ENCODE measurements around the gene ABLIM2.

ABLIM2 gene

DNA sequence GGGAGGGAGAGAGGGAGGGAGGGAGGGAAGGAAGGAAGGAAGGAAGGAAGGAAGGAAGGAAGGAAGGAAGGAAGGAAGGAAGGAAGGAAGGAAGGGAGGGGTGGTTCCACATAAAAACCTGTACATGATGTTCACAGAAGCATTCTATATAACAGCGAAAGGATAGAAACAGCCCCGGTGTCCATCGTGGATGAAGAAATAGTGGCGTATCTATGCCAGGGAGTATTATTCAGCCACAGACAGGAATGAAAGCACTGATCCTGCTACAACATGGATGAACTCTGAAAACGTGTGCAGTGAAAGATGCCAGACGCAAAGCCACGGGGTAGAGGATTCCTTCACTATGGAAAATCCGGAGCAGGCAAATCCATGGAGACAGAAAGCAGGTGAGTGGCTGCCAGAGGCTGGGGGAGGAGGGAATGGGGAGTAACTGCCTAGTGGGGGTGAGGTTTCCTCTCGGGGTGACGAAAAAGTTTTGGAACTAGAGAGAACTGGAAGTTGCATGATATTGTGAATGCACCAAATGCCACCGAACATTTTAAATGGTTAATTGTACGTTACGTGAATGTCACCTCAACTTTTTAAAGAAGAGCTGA, 92.2 kb downstream of the ABLIM2 start:
- no peak for DNase-seq

DNA sequence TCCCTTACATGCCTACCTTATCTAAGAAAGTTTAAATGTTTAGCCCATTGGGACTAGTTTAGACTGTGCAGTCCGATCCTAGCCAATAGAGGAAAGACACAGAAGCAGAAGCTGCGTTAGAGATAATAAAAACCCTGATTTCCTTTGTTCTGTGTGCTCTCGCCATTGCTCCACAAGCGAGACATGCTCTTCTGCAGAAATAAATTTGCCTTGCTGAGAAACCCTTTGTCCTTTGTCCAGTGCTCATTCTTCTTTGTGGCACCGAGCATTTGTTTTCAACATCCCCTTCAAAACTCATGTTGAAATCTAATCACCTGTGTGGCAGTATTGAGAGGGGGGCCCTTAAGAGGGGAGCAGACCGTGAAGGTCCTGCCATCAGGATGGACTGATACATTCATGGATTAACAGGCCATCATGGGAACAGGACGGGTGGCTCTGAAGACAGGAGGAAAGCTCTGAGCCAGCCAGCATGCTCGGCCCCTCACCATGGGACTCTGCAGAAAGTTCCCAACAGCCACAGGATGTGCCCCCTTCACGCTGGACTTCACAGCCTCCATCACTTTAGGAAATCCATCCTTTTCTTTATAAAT, 94.5 kb downstream of the ABLIM2 start:
- no peak for DNase-seq

DNA sequence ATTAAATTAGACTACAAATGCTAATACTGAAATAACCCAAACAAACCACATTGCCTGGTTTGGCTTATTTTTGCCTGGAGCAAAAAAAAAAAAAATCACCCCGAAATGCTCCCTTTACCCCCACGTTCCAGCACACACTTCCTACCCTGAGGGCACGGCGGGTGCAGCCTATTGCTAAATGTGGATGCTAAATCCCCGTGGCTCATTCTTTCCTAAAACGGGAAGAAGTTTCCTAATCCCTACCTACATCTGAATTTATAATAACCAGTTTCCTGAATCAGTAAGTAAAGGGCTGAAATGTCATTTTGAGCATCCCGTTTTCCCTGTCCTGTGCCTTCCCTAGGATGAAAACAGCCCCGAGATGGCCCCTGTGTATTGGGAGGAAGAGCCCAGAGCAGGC, 97.0 kb downstream of the ABLIM2 start:
- no peak for DNase-seq

DNA sequence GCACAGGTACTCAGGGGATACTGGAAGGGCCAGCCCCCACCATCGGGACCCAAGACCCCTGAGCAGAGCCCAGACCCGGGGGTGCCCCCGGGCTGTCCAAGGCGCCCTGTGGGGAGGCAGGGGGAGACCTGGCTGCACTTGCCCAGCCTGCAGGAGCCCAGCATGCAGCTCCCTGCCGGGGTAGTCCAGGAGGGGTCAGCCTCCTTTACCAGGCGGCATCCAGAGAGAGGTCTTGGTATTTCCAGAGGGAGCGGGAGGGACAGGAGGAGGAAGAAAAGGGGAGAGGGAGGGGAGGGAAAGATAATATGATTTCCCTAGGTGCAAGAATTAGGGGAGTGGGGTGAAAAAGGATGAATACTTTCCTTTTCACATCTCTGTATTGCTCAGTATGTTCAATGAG, 97.5 kb downstream of the ABLIM2 start:
- DNase-seq: no peak

DNA sequence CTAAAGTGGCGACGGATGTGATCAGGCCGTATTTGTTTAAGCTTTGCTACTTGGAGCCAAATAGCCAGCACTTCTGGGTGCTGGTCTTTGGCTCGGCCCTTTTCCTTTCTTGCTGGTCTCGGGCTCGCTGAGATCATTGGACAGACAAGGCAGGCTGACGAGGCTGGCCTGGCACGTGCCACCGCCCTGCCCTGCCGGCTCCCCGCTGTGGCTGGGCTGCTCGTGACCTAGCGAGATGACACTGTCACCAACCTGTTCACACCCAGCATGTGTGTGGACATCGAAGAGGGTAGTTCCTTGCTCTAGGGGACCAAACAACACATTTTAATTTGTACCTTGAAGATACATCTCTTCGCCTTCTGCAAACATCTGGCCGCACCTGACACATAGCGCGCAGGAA, 98.0 kb downstream of the ABLIM2 start:
- no peak for DNase-seq

DNA sequence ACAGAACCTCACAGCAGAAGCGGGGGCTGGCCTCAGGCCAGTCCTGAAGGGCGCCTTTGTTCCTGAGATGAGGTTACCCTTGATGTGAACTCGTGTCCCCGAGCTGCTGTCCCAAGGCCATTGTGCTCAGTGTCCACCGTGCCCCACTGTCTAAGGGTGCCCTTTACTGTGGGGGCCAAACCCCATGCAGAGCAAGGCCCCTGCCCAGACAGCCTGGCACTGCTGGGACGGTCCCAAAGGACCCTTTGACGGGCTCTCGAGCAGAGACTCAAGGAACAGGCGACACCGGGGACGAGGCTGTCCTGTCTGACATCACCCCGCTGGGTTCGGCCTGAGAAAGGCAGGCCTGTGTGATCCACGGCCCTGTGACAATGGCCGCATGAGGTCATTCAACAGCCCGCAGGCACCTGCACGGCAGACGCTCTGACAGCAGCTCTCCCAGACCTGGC, 100.6 kb downstream of the ABLIM2 start:
- no peak for DNase-seq

DNA sequence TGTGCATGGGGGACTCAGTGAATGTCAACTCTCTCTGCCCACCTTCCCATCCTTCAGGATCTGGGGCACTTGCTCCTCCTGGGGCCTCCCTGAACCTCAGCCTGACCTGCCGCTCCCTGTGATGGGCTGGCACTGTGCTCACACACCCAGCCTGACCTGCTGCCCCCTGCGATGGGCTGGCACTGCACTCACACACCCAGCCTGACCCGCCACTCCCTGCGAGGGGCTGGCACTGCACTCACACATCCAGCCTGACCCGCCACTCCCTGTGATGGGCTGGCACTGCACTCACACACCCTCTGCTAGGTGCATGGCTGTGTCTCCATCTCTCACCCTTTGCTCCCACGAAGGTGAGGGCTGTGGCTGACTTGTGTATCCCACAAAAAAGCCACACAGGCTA, 103.4 kb downstream of the ABLIM2 start:
- no peak for DNase-seq

DNA sequence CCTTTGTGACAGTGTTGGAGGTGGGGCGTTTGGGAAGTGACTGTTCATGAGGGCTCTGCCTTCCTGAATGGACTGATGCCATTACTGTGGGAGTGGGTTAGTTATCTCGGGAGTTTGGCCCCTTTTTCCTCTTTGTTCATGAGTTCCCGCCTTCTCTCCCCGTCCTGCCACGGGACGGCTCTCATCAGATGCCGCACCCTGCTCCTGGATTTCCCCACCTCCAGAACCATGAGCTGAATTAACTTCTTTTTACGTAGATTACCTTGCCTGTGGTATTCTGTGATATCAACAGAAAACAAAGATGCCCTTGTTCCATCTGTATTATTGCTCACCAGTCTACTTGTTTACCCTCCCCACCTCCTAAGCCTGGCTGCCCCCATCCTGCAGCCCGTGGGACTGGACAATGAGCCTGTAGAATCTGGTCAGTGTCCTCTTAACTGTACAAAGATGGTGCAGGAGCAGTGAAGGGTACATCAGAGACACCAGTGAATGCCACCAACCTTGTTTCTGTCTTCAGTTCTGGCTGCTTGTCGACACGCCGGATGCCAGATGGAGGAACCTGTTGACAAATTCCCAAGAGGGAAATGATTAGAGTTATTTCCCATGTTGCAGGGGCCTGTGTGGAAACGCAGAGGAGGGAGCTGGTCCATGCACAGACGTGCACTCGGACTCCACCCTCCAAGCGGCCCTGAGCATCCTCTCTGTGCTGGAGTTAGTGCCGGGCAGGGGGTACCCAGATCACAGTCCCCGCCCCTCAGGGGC, 104.7 kb downstream of the ABLIM2 start:
- DNase-seq: no peak

DNA sequence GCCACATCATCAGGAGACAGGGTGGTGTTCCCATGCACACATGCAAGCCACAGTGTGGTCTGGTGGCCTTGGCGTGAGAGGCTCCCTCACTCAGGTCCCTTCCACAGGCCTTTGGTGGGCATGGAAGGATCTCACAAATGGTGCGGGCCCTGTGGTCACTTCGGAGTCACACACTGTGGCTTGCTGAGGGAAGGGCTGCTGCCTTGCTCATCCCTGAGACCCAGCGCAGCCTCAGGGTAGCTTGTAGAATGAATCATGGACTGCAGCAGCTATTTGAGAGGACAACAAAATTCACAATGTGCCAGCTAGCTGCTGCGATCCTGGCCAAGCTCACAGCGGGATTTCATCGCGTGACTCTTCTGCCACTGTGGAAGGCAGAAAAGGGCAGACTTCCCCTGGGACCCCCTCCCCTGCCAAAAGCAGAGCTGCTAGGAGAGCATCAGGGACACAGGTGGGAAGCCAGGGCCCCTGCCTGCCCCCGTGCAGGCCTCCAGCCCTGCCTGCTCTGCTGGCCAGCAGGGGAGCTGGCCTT, 106.4 kb downstream of the ABLIM2 start:
- no peak for DNase-seq

DNA sequence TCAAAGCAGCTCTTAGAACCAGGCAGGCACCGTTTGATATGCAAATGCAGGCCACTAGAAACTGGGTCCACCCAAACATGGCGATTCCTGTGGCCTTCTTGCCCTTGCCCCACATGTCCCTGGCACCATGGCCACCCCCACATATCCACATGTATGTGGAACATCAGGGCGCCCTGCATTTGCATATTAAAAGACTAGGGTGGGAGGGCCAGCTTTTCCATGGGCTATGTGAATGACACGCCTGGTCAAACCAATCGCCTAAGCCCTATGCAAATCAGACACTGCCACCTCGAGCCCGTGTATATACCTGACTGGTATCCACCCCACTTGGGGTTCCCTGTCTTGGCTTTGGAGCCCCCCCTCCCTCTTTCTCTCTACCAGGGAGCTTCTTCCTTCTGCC, 107.0 kb downstream of the ABLIM2 start:
- no peak for DNase-seq

DNA sequence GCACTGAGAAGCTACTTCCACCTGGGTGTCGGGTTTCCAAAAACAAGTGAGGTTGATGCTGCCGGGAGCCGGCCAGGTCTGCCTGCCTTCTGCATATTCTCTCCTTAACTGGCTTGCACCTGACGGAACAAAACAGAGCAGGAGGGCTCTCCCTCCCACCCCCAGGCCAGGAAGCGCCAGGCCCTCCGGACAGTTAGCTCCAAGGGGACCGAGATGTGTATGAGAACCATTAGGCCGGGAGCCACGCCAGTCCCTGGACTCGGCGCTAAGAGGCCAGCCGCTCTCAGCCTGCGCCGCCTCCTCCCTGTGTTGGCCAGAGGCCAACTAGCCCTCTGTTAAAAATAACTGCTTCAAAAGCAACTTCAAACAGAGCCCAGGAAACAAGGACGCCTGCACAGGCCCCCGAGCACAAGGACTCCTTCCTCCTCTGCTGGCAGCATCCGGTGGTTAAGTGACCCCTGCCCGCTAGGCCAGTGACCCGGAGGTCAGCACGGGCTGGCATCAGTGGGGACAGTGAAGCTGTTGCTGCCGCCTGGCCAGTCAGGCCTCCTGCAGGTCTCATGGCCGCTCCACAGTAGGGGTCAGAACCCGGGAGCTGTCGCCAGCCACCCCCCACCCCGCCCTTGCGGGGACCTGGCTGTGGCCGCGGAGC, 107.9 kb downstream of the ABLIM2 start:
- peak; percentile 89 for DNase-seq

DNA sequence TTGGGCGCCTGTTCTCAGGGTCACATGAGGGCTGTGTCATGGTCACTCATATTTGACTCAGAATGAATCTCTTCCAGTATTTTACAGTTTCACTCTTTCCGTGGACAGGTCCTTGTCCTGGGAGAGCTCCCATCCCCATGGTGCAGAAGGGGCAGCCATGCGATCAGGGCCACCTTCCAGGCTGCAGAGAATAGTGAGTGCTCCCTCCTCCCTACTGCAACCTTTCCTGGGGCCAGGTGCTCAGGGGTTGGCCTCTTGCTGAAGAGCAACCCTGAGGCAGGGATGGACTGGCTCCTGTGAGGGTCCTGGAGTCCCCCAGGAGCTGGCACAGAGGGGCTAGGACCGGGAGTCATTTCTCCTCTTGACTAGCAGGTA, 108.4 kb downstream of the ABLIM2 start:
- no peak for DNase-seq

DNA sequence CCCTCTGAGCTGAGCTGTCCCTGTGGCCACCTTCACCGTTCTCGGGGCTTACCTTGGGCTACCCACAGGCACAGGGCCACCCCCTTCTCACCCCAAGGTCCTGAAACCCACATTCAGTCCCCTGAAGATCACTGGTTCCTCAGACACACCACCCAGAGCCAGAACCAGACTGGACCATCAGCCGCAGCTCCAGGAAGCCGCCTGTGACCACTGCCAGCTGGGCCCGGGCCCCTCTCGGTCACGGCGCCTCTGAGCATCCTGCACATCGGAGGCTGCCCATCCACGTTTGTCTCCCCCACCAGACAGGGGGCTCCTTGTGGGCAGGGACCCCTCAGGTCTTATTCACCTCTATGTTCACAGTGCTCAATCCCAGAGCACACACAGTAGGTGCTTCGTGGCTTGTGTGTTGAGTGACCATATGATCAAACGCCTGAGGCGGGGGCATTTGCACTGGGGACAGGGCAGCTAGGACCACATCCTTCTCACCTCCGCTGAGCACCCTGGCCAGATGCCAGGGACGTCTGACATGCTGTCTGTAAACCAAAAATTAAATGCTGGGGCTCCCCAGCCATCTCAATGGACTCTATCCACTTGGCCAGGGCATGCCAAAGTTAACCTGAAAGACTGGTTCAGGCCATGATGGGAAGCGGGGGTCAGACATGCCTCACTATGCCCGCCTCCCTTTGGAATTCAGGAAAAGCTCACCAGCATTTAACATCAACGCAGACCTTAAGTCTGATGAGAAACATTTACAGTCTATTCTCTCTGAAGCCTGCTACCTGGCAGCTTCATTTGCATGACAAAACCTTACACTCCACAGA, 109.5 kb downstream of the ABLIM2 start:
- no peak for DNase-seq

DNA sequence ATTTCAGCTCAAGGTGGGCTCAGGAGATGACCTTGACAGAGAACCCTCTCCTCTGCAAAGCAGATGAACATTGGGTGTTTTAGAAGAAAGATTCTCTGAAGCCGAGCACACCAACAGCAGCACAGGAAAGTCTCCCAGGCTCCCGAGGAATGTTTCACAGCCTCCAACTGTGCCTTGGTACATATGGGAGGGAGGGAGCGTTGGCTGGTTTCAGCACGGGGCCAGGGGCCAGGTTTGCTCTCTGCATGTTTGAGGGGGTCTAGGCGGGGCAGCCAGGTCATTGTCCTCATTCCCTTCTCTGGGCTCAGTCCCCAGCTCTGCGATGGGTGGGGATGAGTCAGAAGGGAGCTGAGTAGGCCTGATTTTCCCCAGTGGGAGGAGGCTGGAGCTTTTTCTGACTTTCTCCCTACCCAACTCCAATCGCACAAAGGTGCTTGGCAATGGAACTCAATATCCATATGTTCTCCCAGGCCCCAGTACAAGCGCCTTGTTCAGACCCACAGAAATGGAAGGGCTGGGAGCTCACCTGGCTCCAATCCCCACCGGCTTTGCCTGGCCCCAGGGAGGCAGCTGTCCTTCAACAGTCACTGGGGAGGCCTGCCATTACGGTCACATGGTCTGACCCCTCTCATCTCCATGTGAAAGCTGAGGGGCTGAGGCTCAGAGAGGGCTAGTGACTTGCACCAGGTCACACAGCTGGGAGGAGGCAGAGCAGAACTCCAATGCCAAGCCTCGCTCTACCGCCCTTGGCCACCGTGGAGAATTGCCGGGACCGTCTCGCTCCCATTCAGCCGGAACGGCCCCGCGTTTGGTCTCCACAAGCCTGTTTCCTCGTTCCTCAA, 110.6 kb downstream of the ABLIM2 start:
- no peak for DNase-seq

DNA sequence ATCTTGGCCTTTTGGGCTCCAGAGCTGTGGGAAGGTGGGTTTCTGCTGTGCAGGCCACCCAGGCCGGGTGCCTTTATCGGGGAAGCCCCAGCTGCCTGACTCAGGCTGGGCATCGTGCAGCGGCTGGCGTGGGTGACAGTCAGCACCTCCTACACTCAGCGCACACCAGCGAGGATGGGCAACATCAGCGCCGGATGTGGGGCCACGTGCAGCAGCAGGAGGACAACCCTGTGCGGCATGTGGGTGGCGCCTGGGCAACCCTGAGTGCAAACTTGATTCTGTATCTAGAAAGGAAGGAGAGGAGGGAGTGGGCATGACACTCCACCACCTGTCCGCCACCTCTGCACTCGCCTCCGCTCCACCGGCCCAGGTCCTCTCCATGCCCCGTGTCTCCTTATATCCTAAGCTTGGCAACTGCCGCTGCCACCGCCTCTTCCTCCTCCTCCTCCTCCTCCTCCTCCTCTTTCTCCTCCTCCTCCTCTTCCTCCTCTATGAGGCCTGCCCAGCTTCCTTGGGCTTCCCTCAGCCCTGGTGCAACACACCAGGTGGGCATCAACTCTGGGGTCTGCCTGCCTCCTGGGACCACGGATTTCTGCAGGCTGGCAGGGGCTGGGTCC, 111.6 kb downstream of the ABLIM2 start:
- no peak for DNase-seq

DNA sequence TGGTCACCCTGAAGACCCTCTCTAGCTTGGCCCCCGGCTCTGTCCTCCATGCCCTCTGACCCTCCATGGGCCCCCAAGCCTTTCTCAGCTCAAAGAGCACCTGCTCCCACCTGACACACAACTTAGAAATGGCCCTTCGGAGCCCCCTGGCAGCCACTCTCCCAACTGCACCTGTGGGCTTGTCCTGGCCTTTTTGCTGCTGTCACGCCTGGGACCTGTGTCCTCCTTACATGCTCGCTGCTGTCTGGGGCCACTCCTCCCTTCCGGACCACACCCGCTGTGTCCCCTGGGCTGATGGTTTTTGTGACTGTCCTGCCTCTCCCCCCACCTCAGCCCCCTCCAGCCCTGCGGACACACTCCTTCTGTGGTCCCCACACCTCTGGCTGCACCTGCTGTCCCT, 112.7 kb downstream of the ABLIM2 start:
- DNase-seq: no peak

DNA sequence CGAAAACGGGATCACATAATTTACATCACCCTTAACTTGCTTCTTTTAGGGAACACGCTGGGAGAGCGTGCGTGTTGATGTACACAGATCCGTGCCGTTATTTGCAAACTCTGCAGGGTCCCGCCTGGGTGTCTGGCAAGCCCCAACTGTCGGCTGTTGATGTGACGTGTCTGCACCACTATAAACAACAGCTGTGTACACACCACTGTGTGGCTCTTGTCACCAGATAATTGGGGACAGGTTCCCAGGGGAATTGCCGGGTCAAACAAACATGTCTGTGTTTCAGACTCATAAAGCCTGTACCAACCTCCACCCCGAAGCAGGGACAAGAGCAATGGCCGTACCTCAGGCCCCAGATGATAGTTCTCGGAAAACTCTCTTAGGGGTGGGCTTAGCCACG, 113.9 kb downstream of the ABLIM2 start:
- peak; percentile 72 for DNase-seq

DNA sequence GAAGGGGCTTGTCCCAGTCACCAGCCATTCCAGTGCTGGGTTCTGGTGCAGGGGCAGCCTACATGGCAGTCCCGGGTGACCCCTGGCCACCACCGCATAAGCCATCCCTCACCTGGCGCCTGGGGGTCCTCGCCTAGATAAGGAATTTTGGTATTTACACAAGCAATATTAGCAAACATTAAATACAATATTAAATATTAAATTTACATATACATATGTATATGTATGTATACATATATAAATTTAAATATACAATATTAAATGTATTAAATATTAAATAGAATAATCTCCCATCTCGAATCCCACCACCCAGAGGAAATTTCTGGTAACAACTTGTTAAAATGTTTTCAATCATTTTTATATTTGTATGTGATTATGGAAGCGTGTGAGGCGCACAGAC, 114.4 kb downstream of the ABLIM2 start:
- no peak for DNase-seq

DNA sequence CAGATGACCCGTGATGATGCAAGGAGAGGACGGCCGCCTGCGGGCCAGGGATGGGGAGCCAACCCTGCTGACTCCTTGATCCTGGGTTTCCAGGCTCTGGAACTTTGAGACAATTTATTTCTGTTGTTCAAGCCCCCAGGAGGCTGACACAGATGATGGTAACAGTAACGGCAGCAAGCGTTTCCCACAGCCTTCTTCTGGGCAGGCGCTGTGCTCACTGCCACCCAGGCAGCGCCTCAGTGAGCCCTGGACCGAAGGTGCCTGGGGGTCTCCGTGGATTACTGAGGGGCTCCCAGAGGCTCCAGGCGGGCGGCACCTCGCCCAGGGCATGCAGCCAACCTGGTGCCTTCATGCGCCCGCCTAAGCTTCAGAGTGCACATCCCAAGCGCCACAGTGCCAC, 115.0 kb downstream of the ABLIM2 start:
- DNase-seq: no peak

DNA sequence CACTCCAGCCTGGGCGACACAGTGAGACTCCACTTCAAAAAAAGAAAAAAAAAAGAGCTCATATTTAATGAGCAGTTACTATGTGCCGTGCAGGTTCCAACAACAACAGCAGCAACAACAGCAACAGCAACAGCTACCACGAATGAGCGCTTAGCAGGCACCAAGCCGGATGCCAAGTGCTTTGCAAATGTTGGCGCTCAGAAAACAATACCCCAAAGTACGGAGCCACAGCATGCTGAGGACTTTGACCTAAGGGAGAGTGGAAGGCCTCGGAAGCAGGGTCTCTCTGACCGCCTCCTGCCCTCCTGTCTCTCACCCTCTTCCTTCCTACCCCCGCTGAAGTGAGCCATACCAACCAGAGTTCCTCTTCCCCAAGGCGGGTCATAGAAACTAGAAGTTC, 116.7 kb downstream of the ABLIM2 start:
- DNase-seq: no peak

DNA sequence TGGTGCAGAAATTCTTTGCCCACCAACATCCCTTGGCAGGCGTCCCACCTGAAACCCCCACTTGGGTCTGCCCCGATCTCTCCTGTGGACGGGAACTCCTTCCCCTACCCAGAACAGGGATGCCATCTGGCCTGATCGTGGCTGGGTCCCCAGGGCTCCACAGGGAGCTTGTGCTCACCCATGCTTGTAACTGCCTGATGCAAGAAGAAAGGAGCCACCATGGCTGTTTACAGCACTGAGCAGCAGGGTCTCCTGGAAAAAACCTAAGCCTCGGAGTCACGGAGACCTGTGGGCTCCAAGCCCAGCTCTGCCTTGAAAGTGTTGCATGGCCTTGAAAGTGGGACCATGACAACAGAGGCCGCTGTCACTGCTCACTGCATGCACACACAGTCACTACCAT, 117.4 kb downstream of the ABLIM2 start:
- DNase-seq: no peak
